GM18498 (cell line): ENCODE measurements around the gene C5orf15.
"Not testable (repeated sequence)": the region's sequence is repeated elsewhere in the genome, so short reads cannot be mapped to it uniquely, and the experiment has no call there.

ENCODE experiments used
- ATAC-seq: cut with Tn5 transposase; IDR thresholded peaks from one replicate; pipeline ENCODE4 v1.9.1; 2021; ENCODE audit warnings: mild to moderate bottlenecking, moderate library complexity; ENCODE audit not compliant: unreplicated experiment

Gene C5orf15

GRCh38 chr5:133938929-133939328 lies 29.5 kb downstream of the C5orf15 start:
- peak; percentile 83 for ATAC-seq

- no peak for ATAC-seq
Observed at GRCh38 chr5:133938039-133938821, 30.2 kb downstream of the C5orf15 start.

GRCh38 chr5:133937628-133938027 lies 30.8 kb downstream of the C5orf15 start:
- not testable (repeated sequence) for ATAC-seq

- ATAC-seq: no peak
Observed at GRCh38 chr5:133936651-133937015, 31.8 kb downstream of the C5orf15 start.

- ATAC-seq: not testable (repeated sequence)
Observed at GRCh38 chr5:133935991-133936650, 32.3 kb downstream of the C5orf15 start.

- no peak for ATAC-seq
Observed at GRCh38 chr5:133935667-133935940, 32.8 kb downstream of the C5orf15 start.

- peak; percentile 36 for ATAC-seq
Observed at GRCh38 chr5:133934822-133935666, 33.4 kb downstream of the C5orf15 start.

- ATAC-seq: no peak
Observed at GRCh38 chr5:133934311-133934710, 34.1 kb downstream of the C5orf15 start.

GRCh38 chr5:133933670-133934295 lies 34.6 kb downstream of the C5orf15 start:
- no peak for ATAC-seq

GRCh38 chr5:133933169-133933509 lies 35.3 kb downstream of the C5orf15 start:
- no peak for ATAC-seq

- no peak for ATAC-seq
Observed at GRCh38 chr5:133932441-133933168, 35.8 kb downstream of the C5orf15 start.

- no peak for ATAC-seq
Observed at GRCh38 chr5:133931546-133931945, 36.9 kb downstream of the C5orf15 start.

GRCh38 chr5:133930813-133931090 lies 37.7 kb downstream of the C5orf15 start:
- no peak for ATAC-seq

GRCh38 chr5:133930061-133930812 lies 38.2 kb downstream of the C5orf15 start:
- peak; percentile 49 for ATAC-seq

- peak; percentile 40 for ATAC-seq
Observed at GRCh38 chr5:133928587-133929393, 39.6 kb downstream of the C5orf15 start.

- ATAC-seq: no peak
Observed at GRCh38 chr5:133927300-133928180, 40.9 kb downstream of the C5orf15 start.

- ATAC-seq: no peak
Observed at GRCh38 chr5:133926489-133927299, 41.7 kb downstream of the C5orf15 start.
